Measurements from ENCODE around the gene CDK13.

The CDK13 gene

GRCh38 chr7:39987641-39988347, 37.7 kb downstream of the CDK13 start:
- in situ Hi-C loops (cut with HindIII; ENCODE audit: low pct_ligation_motif_present, low pct_unique_long_range_greater_than_20kb, low sequenced_read_pairs), result no loop called here
- DNase-seq, result no peak

GRCh38 chr7:40000734-40001315, 50.8 kb downstream of the CDK13 start:
- no peak for DNase-seq
- in situ Hi-C loops (cut with HindIII; ENCODE audit: low pct_ligation_motif_present, low pct_unique_long_range_greater_than_20kb, low sequenced_read_pairs), result no loop called here

DNA sequence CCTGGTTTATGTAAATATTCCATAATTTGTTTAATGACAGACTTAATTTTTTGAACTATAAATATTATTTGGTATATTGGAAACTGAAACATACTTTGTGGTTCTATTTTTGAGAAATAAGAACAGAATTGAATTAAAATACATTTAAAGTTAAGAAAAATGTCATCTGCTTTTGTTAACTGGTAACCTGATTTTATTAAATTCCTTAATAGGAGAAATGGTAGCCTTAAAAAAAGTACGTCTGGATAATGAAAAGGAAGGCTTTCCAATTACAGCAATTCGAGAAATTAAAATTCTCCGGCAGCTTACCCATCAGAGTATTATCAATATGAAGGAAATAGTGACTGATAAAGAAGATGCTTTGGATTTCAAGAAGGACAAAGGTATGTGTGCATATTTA, 51.6 kb downstream of the CDK13 start:
- DNase-seq, result no peak
- in situ Hi-C loops (cut with HindIII; ENCODE audit: low pct_ligation_motif_present, low pct_unique_long_range_greater_than_20kb, low sequenced_read_pairs), result no loop called here

DNA sequence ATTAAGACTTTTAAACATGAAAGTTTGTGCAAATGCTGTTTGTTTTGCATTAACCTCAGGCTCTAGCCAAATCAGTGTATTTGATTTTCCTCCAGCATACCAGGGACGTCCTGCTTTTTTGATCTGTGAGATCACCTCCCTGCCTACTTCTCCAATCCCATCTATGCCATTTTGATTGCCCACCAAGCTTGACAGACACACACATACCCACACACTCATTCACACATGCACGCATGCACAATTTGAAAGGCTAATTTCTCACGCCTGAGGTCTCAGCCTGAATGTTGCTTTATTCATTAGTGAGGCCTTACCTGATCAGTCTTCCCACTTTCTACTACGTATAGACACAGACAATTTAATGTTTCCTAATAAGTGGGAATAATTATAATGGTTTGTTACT, 53.5 kb downstream of the CDK13 start:
- DNase-seq, result no peak
- in situ Hi-C loops (cut with HindIII; ENCODE audit: low pct_ligation_motif_present, low pct_unique_long_range_greater_than_20kb, low sequenced_read_pairs), result no loop called here

GRCh38 chr7:40008223-40008815, 58.3 kb downstream of the CDK13 start:
- in situ Hi-C loops (cut with HindIII; ENCODE audit: low pct_ligation_motif_present, low pct_unique_long_range_greater_than_20kb, low sequenced_read_pairs), result no loop called here
- DNase-seq, result peak; percentile 72

DNA sequence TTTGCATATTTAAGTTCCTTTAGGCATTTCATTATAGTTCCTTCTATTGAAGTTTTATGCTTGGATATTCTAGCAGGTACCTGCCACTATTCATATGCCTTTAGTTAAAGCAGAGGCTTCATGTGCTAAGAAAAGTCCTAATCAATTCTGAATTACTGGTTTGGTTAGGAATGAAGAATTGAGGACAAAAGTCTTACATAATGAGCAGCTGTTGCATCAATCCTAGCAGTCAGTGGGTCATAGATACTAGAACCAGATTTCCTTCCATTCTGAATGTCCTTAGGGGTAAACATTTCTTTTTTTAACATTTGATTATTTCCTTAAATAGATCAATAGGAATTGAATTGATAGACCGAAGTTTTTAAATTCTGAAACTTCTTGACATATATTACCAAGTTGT, 59.2 kb downstream of the CDK13 start:
- in situ Hi-C loops (cut with HindIII; ENCODE audit: low pct_ligation_motif_present, low pct_unique_long_range_greater_than_20kb, low sequenced_read_pairs), result no loop called here
- no peak for DNase-seq

- no peak for DNase-seq
- in situ Hi-C loops (cut with HindIII; ENCODE audit: low pct_ligation_motif_present, low pct_unique_long_range_greater_than_20kb, low sequenced_read_pairs), result no loop called here
Observed at GRCh38 chr7:40014376-40014775, 64.3 kb downstream of the CDK13 start.

DNA sequence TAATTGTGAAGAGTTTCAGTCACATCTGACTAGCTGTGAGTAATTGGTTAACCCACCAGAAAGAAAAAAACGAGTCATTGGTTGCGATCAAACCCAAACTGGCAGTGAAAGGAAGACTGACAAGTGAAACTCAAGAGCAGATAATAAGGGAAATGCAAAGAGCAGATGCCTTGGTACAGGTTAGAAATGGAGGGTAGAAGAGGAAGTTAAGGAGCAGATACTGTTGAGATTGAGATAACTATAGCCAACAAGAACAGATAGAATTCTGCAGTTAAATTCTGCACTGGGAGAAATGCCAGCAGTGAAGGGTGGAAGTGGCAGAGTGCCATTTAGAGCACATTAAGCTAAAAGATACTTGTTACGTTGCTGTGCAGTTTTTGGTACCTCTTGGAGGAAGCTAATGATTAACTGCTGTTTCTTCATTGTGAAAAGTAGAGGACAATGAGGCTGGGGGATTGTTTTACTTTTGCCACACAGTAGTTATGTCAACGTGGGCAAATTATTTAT, 65.8 kb downstream of the CDK13 start:
- in situ Hi-C loops (cut with HindIII; ENCODE audit: low pct_ligation_motif_present, low pct_unique_long_range_greater_than_20kb, low sequenced_read_pairs), result no loop called here
- peak; percentile 74 for DNase-seq

- DNase-seq, result no peak
- in situ Hi-C loops (cut with HindIII; ENCODE audit: low pct_ligation_motif_present, low pct_unique_long_range_greater_than_20kb, low sequenced_read_pairs), result no loop called here
Observed at GRCh38 chr7:40019558-40019957, 69.5 kb downstream of the CDK13 start.

- in situ Hi-C loops (cut with HindIII; ENCODE audit: low pct_ligation_motif_present, low pct_unique_long_range_greater_than_20kb, low sequenced_read_pairs), result no loop called here
Observed at GRCh38 chr7:40024048-40024447, 74.0 kb downstream of the CDK13 start.

GRCh38 chr7:40024841-40025240, 74.8 kb downstream of the CDK13 start:
- DNase-seq, result no peak
- in situ Hi-C loops (cut with HindIII; ENCODE audit: low pct_ligation_motif_present, low pct_unique_long_range_greater_than_20kb, low sequenced_read_pairs), result no loop called here

More at GRCh38 chr7:40024048-40024447, 74.0 kb downstream of the CDK13 start:
- no peak for DNase-seq

DNA sequence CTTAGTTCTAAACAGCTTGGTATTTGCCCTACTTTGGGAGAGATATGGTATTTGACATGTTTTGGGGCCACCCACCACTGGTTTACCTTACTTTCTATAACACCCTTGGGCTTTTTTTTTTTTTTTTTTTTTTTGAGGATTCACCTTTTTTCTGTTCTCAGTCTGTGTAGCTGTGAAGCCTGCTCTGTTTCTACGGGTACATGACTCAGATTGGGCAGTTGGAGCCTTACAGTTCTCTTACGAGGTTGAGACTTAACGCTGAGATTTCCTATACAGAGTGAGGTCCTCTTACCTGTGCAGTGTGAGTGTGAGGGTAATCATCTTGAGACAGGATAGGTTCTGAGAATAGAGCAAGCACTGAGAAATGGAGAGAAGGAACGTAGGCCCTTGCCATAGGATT, 77.5 kb downstream of the CDK13 start:
- in situ Hi-C loops (cut with HindIII; ENCODE audit: low pct_ligation_motif_present, low pct_unique_long_range_greater_than_20kb, low sequenced_read_pairs), result no loop called here
- DNase-seq, result no peak

DNA sequence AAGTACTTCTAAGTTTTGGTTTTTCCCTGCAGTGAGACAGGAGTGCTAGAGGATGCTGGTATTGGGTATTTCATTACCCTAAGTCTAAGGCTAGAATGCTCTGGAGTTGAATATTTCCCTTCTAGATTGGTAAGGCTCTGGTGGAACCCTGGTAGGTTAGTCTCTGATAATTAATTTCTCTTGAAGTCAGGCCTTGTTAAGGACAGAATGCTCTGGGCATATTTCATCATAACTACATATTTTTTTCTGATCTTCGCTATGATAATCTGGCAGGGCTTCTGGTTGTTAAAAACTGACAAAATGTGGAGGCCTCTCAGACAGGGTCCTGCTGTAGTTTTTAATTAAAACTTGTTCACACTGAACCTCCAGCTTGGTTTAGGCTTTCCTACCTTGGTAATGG, 83.8 kb downstream of the CDK13 start:
- DNase-seq, result no peak
- in situ Hi-C loops (cut with HindIII; ENCODE audit: low pct_ligation_motif_present, low pct_unique_long_range_greater_than_20kb, low sequenced_read_pairs), result no loop called here

GRCh38 chr7:40041456-40041855, 91.4 kb downstream of the CDK13 start:
- in situ Hi-C loops (cut with HindIII; ENCODE audit: low pct_ligation_motif_present, low pct_unique_long_range_greater_than_20kb, low sequenced_read_pairs), result no loop called here
- no peak for DNase-seq

GRCh38 chr7:40043164-40043563, 93.1 kb downstream of the CDK13 start:
- no peak for DNase-seq
- in situ Hi-C loops (cut with HindIII; ENCODE audit: low pct_ligation_motif_present, low pct_unique_long_range_greater_than_20kb, low sequenced_read_pairs), result no loop called here

- in situ Hi-C loops (cut with HindIII; ENCODE audit: low pct_ligation_motif_present, low pct_unique_long_range_greater_than_20kb, low sequenced_read_pairs), result no loop called here
- peak; percentile 28 for DNase-seq
Observed at GRCh38 chr7:40047661-40048060, 97.6 kb downstream of the CDK13 start.

GRCh38 chr7:40057292-40057691, 107.2 kb downstream of the CDK13 start:
- in situ Hi-C loops (cut with HindIII; ENCODE audit: low pct_ligation_motif_present, low pct_unique_long_range_greater_than_20kb, low sequenced_read_pairs), result no loop called here
- no peak for DNase-seq

GRCh38 chr7:40058026-40058425, 108.0 kb downstream of the CDK13 start:
- no peak for DNase-seq
- in situ Hi-C loops (cut with HindIII; ENCODE audit: low pct_ligation_motif_present, low pct_unique_long_range_greater_than_20kb, low sequenced_read_pairs), result no loop called here

DNA sequence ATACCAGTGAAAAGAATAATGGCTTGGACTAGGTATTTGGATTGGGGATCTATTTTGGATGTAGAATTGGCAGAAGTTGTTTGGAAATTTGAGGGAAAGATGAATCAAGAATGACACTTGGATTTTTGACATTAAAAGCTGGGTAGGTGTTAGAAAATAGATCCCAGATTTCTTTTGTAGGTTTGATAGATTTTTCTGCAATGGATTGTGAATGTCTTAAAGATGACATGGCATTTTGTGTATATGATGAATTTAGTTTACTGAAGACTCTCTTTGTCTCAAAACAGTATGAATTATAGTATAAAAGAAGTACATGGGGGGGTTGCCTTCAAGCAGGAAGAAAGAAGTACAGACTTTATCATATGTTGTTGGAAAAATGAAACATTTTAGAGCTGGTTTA, 108.6 kb downstream of the CDK13 start:
- in situ Hi-C loops (cut with HindIII; ENCODE audit: low pct_ligation_motif_present, low pct_unique_long_range_greater_than_20kb, low sequenced_read_pairs), result no loop called here
- DNase-seq, result no peak

GRCh38 chr7:40059057-40059456, 109.0 kb downstream of the CDK13 start:
- DNase-seq, result no peak
- in situ Hi-C loops (cut with HindIII; ENCODE audit: low pct_ligation_motif_present, low pct_unique_long_range_greater_than_20kb, low sequenced_read_pairs), result no loop called here

All from ACHN (cell line).